ENCODE data around the gene GJB5. TPM values are rescaled to one million over a fixed set of nuclear protein-coding genes. Genes with fewer than 3 reads are reported as not detected.

Gene GJB5
- total and polyA plus RNA-seq, 2 of the 8 experiments (the other 6 are each of a cell fraction or from before 2014, with no cell fraction given), result 0.86 to 3.1 TPM

- TF ChIP-seq CHD7 (IDR thresholded peaks at IDR 0.05; ENCODE audit: insufficient replicate concordance, low read length) (no peak), EP300 (IDR thresholded peaks at IDR 0.05; ENCODE audit: borderline replicate concordance in 1 of 2, low read depth in 2 of 2, low read length in 2 of 2) (no peak), CTBP2 (IDR thresholded peaks at IDR 0.05; ENCODE audit: borderline replicate concordance, insufficient read depth, insufficient read length, low read length) (no peak)
Measured at GRCh38 chr1:34794790-34795180, 39.9 kb downstream of the GJB5 start (continued).

All from H1 (cell line).